ENCODE results near the gene GYPC.
"Not testable (repeated sequence)": the region's sequence is repeated elsewhere in the genome, so short reads cannot be mapped to it uniquely, and the experiment has no call there.

Gene GYPC, protein sequence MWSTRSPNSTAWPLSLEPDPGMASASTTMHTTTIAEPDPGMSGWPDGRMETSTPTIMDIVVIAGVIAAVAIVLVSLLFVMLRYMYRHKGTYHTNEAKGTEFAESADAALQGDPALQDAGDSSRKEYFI

DNA sequence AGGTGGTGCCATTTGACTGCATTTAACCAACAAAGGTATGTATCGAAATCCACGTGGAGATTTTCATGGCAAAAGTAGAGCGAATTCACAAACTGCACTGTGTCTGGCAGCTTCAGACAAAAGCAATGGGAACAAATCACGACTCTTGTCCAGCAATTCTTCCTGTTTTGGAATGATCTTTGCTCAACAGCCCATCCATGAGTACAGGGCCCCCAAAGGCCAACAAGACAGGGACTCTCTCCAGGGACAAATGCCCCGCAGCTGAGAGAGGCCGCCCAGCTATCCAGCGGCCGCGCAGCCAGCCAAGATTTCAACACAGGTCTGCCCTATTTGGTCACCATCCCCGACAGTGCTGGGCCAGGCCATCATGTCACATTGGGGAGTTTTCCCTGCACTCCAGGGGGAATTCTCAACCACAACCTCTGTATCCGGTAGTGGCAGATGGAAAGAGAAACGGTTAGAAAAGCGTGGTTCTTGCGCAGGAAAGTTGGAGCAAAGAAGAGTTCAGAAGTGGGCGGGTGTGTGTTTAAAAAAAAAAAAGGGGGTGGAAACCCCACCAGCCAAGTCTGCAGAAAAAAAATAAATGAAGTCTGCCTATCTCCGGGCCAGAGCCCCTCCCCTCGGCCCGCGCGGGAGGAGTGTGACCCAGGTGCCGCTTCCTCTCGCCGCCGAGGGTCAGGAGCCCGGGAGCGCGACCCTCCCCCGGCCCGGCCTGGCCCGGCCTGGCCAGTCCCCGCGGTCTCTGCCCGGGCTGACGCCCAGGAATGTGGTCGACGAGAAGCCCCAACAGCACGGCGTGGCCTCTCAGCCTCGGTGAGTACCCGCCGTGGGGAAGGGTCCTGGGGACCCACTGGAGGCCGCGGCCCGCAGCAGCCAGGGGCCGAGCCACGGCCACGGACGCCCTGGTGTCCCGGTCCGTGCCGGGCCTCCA, at the start of gene GYPC:
Gene GYPC, plus strand, starts transcription at position 659 of the 931 bp plus-strand sequence. Its CDS starts 106 bp downstream, at position 765.
- H3K27me3 Mint-ChIP-seq, result no peaks in the 10 kb centered on the region
- H3K4me3 Mint-ChIP-seq, result peak within 1 kb of the TSS; percentile 100
- H3K36me3 Mint-ChIP-seq, result peaks cover 11% of the 10 kb centered on the region
- peaks cover 3% of the 10 kb centered on the region for H3K9me3 Mint-ChIP-seq (ENCODE audit: low read depth)
- peak within 1 kb of the TSS; percentile 99 for H3K27ac Mint-ChIP-seq
- H3K4me1 Mint-ChIP-seq (ENCODE audit: low read depth), result peaks cover 50% of the 10 kb centered on the region

GRCh38 chr2:126614524-126615227, 41.3 kb upstream of the GYPC start:
- Mint-ChIP-seq H3K4me1 (ENCODE audit: low read depth) (no peaks in the 10 kb centered on the region), H3K27ac (no peak overlapping the region), H3K27me3 (no peaks in the 10 kb centered on the region), H3K36me3 (peaks cover 2% of the 10 kb centered on the region), H3K9me3 (ENCODE audit: low read depth) (no peaks in the 10 kb centered on the region), H3K4me3 (no peak overlapping the region)

GRCh38 chr2:126616606-126617069, 39.3 kb upstream of the GYPC start:
- no peaks in the 10 kb centered on the region for H3K27me3 Mint-ChIP-seq
- H3K4me3 Mint-ChIP-seq, result no peak overlapping the region
- H3K27ac Mint-ChIP-seq, result no peak overlapping the region
- H3K4me1 Mint-ChIP-seq (ENCODE audit: low read depth), result no peaks in the 10 kb centered on the region
- H3K36me3 Mint-ChIP-seq, result peaks cover 2% of the 10 kb centered on the region
- H3K9me3 Mint-ChIP-seq (ENCODE audit: low read depth), result no peaks in the 10 kb centered on the region

- Mint-ChIP-seq H3K27ac (no peak overlapping the region), H3K9me3 (ENCODE audit: low read depth) (no peaks in the 10 kb centered on the region), H3K27me3 (no peaks in the 10 kb centered on the region)
Observed at GRCh38 chr2:126620302-126620701, 35.7 kb upstream of the GYPC start.

DNA sequence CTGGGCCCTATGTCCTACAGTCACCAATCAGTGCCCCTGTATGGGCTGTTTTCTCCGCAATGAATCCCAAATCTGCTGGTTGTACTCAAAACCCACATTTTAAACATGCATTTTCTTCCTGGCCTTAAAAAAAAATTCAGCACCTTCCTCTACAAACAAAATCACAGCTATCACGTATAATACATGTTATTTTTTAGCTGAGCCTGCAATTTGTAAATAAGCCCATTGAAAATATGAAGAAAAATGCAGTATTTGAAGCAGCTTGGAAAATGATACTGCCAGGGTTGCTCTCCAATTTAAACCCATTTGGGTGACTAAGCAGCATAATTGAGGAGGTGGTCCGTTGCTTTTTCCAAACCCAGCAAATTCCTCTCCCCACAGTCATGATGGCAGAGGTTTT, 33.0 kb upstream of the GYPC start:
- Mint-ChIP-seq H3K36me3 (no peaks in the 10 kb centered on the region), H3K9me3 (ENCODE audit: low read depth) (no peaks in the 10 kb centered on the region), H3K27me3 (no peaks in the 10 kb centered on the region), H3K4me1 (ENCODE audit: low read depth) (no peaks in the 10 kb centered on the region), H3K4me3 (no peak overlapping the region), H3K27ac (no peak overlapping the region)

More at GRCh38 chr2:126620302-126620701, 35.7 kb upstream of the GYPC start:
- H3K36me3 Mint-ChIP-seq, result no peaks in the 10 kb centered on the region
- no peak overlapping the region for H3K4me3 Mint-ChIP-seq
- no peaks in the 10 kb centered on the region for H3K4me1 Mint-ChIP-seq (ENCODE audit: low read depth)

- H3K4me3 Mint-ChIP-seq, result no peak overlapping the region
- no peaks in the 10 kb centered on the region for H3K27me3 Mint-ChIP-seq
- H3K27ac Mint-ChIP-seq, result no peak overlapping the region
- H3K9me3 Mint-ChIP-seq (ENCODE audit: low read depth), result no peaks in the 10 kb centered on the region
- H3K4me1 Mint-ChIP-seq (ENCODE audit: low read depth), result no peaks in the 10 kb centered on the region
- H3K36me3 Mint-ChIP-seq, result no peaks in the 10 kb centered on the region
Observed at GRCh38 chr2:126627643-126628042, 28.3 kb upstream of the GYPC start.

DNA sequence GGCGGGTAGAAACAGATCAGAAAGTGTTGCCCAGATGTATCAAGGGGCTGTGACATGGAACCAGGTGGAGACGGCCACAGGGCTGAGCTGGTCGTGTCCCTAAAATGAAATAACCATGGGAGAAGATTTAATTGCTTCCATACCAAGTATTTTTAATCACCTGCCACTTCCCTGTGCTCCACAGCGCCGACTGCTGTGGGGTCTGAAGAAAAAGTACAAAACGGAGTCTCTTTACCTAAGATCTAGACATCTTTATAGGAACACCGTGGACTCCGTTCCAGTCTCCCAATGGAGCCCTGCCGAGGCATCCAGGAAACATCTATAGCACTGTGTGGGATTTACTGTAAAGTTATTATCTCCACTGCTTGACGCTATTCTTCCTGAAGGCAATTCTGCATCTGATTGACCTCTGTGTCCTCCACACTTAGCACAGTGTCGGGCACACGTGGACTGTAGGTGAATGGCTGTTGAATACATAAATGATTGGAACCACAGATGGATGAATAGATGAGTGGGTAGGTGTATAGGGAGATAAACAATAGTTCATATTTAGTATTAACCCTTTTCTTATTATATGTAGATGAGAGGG, 21.6 kb upstream of the GYPC start:
- no peak overlapping the region for H3K27ac Mint-ChIP-seq

GRCh38 chr2:126635281-126635680, 20.7 kb upstream of the GYPC start:
- no peaks in the 10 kb centered on the region for H3K36me3 Mint-ChIP-seq
- no peak overlapping the region for H3K27ac Mint-ChIP-seq
- no peak overlapping the region for H3K4me3 Mint-ChIP-seq
- peaks cover 2% of the 10 kb centered on the region for H3K4me1 Mint-ChIP-seq (ENCODE audit: low read depth)
- H3K27me3 Mint-ChIP-seq, result no peaks in the 10 kb centered on the region
- no peaks in the 10 kb centered on the region for H3K9me3 Mint-ChIP-seq (ENCODE audit: low read depth)

More for the DNA sequence above, 21.6 kb upstream of the GYPC start:
- Mint-ChIP-seq H3K36me3 (no peaks in the 10 kb centered on the region), H3K9me3 (ENCODE audit: low read depth) (no peaks in the 10 kb centered on the region), H3K27me3 (no peaks in the 10 kb centered on the region), H3K4me3 (no peak overlapping the region), H3K4me1 (ENCODE audit: low read depth) (peaks cover 2% of the 10 kb centered on the region)

GRCh38 chr2:126635736-126636135, 20.2 kb upstream of the GYPC start:
- H3K27me3 Mint-ChIP-seq, result no peaks in the 10 kb centered on the region
- H3K27ac Mint-ChIP-seq, result no peak overlapping the region
- no peaks in the 10 kb centered on the region for H3K9me3 Mint-ChIP-seq (ENCODE audit: low read depth)
- no peaks in the 10 kb centered on the region for H3K36me3 Mint-ChIP-seq
- H3K4me3 Mint-ChIP-seq, result no peak overlapping the region
- H3K4me1 Mint-ChIP-seq (ENCODE audit: low read depth), result peaks cover 2% of the 10 kb centered on the region

DNA sequence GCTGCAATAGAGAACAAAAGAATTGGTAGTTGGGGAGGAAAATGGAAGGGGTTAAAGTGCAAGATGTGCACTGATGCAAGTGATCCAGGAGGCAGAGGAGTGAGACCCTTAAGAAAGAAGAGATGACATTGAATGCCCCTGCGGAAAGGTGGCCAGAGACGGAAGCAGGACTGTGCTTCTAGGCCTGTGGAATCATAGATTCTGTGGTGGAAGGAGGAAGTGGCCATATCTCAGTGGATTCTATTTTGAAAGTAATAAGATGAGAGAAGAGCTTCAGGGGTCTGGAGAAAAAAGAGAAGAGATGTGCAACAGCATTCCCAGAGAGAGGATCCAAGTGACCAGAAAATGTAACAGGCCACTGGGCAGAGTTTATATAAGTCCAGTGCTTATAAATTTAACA, 18.6 kb upstream of the GYPC start:
- H3K4me3 Mint-ChIP-seq, result no peak overlapping the region
- peaks cover 2% of the 10 kb centered on the region for H3K4me1 Mint-ChIP-seq (ENCODE audit: low read depth)
- H3K36me3 Mint-ChIP-seq, result no peaks in the 10 kb centered on the region
- no peaks in the 10 kb centered on the region for H3K27me3 Mint-ChIP-seq
- no peak overlapping the region for H3K27ac Mint-ChIP-seq
- no peaks in the 10 kb centered on the region for H3K9me3 Mint-ChIP-seq (ENCODE audit: low read depth)

- Mint-ChIP-seq H3K36me3 (no peaks in the 10 kb centered on the region), H3K4me3 (no peak overlapping the region), H3K4me1 (ENCODE audit: low read depth) (peaks cover 2% of the 10 kb centered on the region), H3K27ac (no peak overlapping the region), H3K27me3 (no peaks in the 10 kb centered on the region), H3K9me3 (ENCODE audit: low read depth) (no peaks in the 10 kb centered on the region)
Observed at GRCh38 chr2:126638746-126639145, 17.2 kb upstream of the GYPC start.

DNA sequence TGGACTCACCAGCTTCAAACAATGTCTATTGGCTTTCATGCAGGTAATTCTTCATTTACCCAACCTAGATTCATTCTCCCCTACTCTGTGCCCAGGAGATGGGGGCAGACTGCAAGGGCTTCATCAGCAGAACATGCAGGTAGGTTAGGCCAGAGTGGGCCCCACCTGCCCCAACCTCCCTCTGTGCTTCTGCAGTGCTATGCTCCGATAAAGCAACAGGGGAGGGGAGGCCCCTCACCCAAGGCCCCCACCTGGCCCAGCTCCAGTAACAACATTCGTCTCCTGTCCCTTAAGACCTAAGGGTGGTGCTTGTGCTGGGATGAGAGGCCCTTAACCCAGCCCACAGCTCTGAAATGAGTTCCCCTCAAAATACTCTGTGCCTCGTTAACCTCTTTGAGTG, 16.7 kb upstream of the GYPC start:
- H3K9me3 Mint-ChIP-seq (ENCODE audit: low read depth), result no peaks in the 10 kb centered on the region
- no peak overlapping the region for H3K27ac Mint-ChIP-seq
- H3K4me1 Mint-ChIP-seq (ENCODE audit: low read depth), result no peaks in the 10 kb centered on the region
- H3K4me3 Mint-ChIP-seq, result no peak overlapping the region
- H3K36me3 Mint-ChIP-seq, result no peaks in the 10 kb centered on the region
- H3K27me3 Mint-ChIP-seq, result no peaks in the 10 kb centered on the region

- not testable (repeated sequence) for H3K27me3 Mint-ChIP-seq; H3K9me3 Mint-ChIP-seq (ENCODE audit: low read depth); H3K4me1 Mint-ChIP-seq (ENCODE audit: low read depth); H3K36me3 Mint-ChIP-seq; H3K4me3 Mint-ChIP-seq; H3K27ac Mint-ChIP-seq
Observed at GRCh38 chr2:126641294-126641693, 14.7 kb upstream of the GYPC start.

DNA sequence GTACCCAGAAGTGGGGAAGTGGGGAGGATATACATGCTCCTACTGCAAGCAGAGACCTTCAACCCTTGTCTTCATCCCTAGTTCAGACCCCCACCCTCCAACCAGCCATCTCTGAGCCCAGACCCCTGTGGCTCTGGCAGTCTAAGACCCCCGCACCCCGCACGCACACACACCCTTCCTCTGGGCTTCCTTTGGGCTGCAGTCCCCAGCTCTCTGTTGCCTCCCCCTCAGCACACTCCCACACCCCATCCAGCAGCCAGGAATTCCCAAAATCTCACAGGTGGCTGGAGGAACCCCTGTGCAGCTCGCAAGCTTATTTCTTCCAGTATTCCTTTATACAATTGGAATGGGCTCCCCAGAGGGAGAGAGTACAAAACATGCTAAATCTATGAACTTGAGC, 13.9 kb upstream of the GYPC start:
- no peaks in the 10 kb centered on the region for H3K27me3 Mint-ChIP-seq
- H3K9me3 Mint-ChIP-seq (ENCODE audit: low read depth), result no peaks in the 10 kb centered on the region
- no peak overlapping the region for H3K4me3 Mint-ChIP-seq
- H3K27ac Mint-ChIP-seq, result no peak overlapping the region
- H3K4me1 Mint-ChIP-seq (ENCODE audit: low read depth), result peaks cover 8% of the 10 kb centered on the region
- no peaks in the 10 kb centered on the region for H3K36me3 Mint-ChIP-seq

DNA sequence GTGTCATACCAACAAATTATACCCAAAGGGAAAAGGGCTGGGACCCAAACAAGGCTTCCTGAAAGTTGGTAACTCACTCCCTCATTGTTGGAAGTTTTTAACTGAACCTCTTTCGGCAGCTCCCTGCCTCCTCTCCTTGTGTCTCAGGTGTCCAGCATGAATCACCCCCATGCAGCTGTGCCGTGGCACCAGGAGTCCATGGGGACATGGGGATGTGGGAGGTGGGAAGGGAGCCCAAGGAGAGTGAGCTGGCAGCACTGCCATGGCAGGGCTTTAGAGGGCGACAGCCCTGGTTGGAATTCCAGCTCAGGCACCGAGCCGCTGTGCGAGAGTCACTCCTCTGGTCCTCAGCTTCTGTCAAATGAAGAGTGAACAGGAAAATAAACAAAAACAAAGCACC, 12.5 kb upstream of the GYPC start:
- no peaks in the 10 kb centered on the region for H3K36me3 Mint-ChIP-seq
- no peak overlapping the region for H3K4me3 Mint-ChIP-seq
- H3K4me1 Mint-ChIP-seq (ENCODE audit: low read depth), result peaks cover 8% of the 10 kb centered on the region
- no peak overlapping the region for H3K27ac Mint-ChIP-seq
- H3K9me3 Mint-ChIP-seq (ENCODE audit: low read depth), result no peaks in the 10 kb centered on the region
- no peaks in the 10 kb centered on the region for H3K27me3 Mint-ChIP-seq
